HAP-1 (cell line): ENCODE results near the gene RSPH1.

ENCODE experiments used
- DNase-seq, 2 experiments: peaks; one replicate each; pipeline ENCODE4 v3.0.0-alpha.2; 2016 to 2020; ENCODE audit warnings: low spot score in 2 of 2
- H3K27me3 ChIP-seq: fragments of 250-450 bp; sonication (Bioruptor Pico); 2 replicates; pipeline ENCODE4 v1.5.1; 2020; ENCODE audit warnings: low read depth, mild to moderate bottlenecking, moderate library complexity
- H3K36me3 ChIP-seq: fragments of 250-450 bp; sonication (Bioruptor Pico); replicated peaks from 2 replicates; pipeline ENCODE4 v1.5.1; 2020; ENCODE audit warnings: mild to moderate bottlenecking
- H3K4me1 ChIP-seq: fragments of 250-450 bp; sonication (Bioruptor Pico); 2 replicates; pipeline ENCODE4 v1.5.1; 2020; ENCODE audit warnings: mild to moderate bottlenecking
- H3K4me3 ChIP-seq: fragments of 250-450 bp; sonication (Bioruptor Pico); 2 replicates; pipeline ENCODE4 v1.5.1; 2020; ENCODE audit warnings: mild to moderate bottlenecking, moderate library complexity
- H3K9me3 ChIP-seq: fragments of 250-450 bp; sonication (Bioruptor Pico); 2 replicates; pipeline ENCODE4 v1.5.1; 2020; ENCODE audit warnings: mild to moderate bottlenecking, moderate library complexity
- in situ Hi-C: fragments of 300-500 bp; cut with MboI; formaldehyde crosslinking; loops from 3 replicates; pipeline ENCODE4 v1.14.3; 2020; ENCODE audit warnings: low sequenced_read_pairs, inconsistent platforms, mixed read lengths

RSPH1 gene

DNA sequence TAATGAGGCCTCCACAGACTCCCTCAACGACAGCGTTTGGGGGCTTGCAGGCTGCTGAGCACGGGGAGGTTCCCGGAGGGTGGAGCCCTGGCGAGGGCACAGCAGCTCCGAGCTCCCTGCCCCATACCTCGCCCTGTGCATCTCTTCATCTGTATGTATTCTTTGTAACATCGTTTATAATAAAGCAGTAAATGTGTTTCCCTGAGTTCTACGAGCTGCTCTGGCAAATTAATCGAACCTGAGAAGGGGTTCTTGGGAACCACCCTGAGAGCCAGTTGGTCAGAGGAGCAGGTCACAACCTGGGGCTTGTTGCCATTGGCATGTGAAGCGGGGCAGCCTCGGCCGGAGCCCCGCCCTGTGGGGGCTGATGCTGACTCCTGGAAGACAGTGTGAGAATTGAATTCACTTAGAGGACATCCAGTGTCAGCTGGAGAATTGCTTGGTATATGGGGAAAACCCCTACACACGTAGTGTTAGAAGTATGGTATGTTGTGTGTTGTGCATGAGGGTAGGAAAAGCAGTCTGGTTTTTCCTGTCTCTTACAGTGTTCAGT is 29.1 kb upstream of the RSPH1 start:
- H3K4me3 ChIP-seq, result no peak overlapping the region
- no peak for DNase-seq
- in situ Hi-C loops, result no loop called here
- H3K9me3 ChIP-seq, result no peaks in the 10 kb centered on the region
- peaks cover 12% of the 10 kb centered on the region for H3K4me1 ChIP-seq
- no peaks in the 10 kb centered on the region for H3K36me3 ChIP-seq
- no peaks in the 10 kb centered on the region for H3K27me3 ChIP-seq

DNA sequence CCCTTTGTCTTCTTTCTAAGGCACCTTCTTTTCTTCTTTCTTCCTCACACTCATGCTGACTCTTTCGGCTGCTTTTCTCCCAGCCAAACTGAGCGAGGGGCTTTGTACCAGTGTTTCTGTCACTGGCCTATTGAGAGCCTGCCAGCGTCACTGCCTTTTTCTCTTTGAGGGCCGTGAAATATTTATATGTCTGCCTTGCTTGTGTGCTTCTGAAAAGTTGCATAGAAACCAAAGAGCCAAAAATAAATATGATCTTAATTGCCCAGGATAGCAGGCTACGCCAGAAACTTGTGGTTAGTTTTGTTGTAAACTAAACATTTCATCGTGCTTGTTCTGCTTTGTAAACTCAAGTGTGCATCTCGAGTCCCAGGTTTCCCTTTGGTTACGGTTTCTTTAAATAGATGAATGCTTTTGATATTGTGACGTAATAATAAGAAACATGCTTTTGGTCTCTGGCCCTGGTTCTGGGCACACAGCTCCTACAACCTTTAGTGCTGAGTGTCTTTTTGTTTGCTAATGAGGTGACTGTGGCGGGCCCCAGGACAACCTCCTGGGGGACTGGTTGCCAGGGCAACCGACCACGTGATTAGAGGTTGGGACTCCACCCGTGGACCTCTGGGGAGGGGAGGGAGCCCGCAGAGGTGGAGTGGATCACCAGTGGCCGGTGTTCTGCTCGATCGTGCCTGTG is 28.5 kb upstream of the RSPH1 start:
- no peaks in the 10 kb centered on the region for H3K27me3 ChIP-seq
- H3K4me1 ChIP-seq, result peaks cover 12% of the 10 kb centered on the region
- peak; percentile 35 to 73 for DNase-seq
- in situ Hi-C loops, result no loop called here
- no peak overlapping the region for H3K4me3 ChIP-seq
- H3K9me3 ChIP-seq, result no peaks in the 10 kb centered on the region
- no peaks in the 10 kb centered on the region for H3K36me3 ChIP-seq

DNA sequence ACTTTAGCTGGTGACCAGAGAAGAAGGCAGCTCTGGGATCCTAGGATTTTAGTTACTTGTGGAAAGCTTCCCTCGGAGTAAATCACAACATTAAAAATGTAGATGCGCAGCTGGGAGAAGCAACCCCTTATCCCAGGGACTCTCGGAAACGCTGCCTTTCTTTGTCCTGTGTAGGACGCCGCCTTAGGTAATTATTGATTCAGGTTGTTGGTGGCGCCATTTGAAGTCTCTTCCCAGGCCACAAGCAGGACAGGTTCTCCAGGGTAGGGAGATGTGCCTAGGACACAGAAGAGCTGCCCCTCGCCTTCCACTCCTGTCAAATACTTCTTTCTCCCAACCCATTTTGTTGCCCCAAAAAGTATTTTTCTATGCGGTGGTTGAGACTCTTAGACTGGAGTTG is 27.9 kb upstream of the RSPH1 start:
- Histone ChIP-seq H3K4me3 (no peak overlapping the region), H3K4me1 (peaks cover 12% of the 10 kb centered on the region), H3K36me3 (no peaks in the 10 kb centered on the region), H3K9me3 (no peaks in the 10 kb centered on the region), H3K27me3 (no peaks in the 10 kb centered on the region)
- in situ Hi-C loops, result no loop called here
- no peak for DNase-seq

DNA sequence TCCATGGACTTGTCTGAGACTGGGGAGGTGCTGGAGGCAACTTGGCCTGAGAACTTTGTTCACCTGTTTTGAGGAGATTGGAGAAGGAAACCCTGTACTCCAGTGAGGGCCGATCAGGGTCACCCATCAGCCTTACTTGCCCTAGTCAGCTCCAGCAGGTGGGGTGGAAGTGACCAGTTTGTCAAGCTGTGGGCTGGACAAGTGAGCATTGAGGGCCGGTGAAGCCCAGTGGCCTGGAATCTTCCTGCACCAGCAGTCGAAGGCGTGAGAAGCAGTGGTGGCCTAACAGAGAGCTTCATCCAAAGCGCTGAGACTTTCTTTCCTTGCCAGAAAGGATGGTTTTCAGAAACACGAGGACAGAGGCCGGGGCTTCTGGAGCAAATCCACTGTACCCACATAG is 27.2 kb upstream of the RSPH1 start:
- no peak overlapping the region for H3K4me3 ChIP-seq
- H3K36me3 ChIP-seq, result no peaks in the 10 kb centered on the region
- peaks cover 12% of the 10 kb centered on the region for H3K4me1 ChIP-seq
- H3K9me3 ChIP-seq, result no peaks in the 10 kb centered on the region
- no peaks in the 10 kb centered on the region for H3K27me3 ChIP-seq
- in situ Hi-C loops, result no loop called here
- no peak for DNase-seq

DNA sequence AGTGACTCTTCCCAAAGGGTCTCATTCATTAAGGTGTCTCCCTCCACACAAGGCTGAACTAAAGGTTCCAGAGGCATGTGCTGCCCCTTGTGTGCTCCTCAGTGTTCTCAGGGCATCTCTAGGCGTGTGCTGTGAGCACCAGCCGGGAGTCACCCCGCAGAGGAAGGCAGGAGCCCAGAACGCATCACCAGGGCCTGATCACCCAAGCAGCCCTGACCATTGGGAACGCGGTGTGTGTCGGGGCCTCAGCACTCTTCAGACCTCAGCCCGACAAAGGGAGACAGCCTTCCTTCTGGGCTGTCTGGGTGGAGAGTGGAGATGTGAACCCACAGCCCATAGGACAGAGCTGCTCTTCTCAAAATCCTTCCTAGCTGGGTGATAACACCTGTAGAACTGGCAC is 26.7 kb upstream of the RSPH1 start:
- H3K36me3 ChIP-seq, result no peaks in the 10 kb centered on the region
- no peaks in the 10 kb centered on the region for H3K27me3 ChIP-seq
- in situ Hi-C loops, result no loop called here

DNA sequence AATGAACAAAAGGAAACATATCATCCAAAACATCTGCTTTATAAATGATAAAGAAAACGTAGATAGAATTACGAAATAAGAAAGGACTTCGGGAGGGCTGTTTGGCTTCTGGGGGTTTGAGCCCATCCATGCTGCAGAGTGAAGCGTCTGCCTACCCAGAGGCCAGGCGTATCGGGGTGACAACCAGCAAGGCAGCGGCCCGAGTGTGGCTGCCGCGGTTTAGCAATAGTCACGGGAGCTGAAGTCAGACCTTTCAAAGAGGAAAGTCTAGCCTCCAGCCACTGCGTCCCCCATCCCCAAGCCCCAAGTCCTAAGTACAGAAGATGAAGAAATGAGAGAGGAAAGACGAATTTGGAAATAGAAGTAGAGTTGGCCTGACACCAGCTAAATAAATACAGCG is 26.2 kb upstream of the RSPH1 start:
- Histone ChIP-seq H3K36me3 (no peaks in the 10 kb centered on the region), H3K27me3 (no peaks in the 10 kb centered on the region), H3K9me3 (no peaks in the 10 kb centered on the region), H3K4me3 (no peak overlapping the region), H3K4me1 (peaks cover 12% of the 10 kb centered on the region)
- in situ Hi-C loops, result no loop called here
- DNase-seq, result no peak

More for the DNA sequence above, 26.7 kb upstream of the RSPH1 start:
- no peak for DNase-seq
- Histone ChIP-seq H3K4me1 (peaks cover 12% of the 10 kb centered on the region), H3K4me3 (no peak overlapping the region), H3K9me3 (no peaks in the 10 kb centered on the region)

DNA sequence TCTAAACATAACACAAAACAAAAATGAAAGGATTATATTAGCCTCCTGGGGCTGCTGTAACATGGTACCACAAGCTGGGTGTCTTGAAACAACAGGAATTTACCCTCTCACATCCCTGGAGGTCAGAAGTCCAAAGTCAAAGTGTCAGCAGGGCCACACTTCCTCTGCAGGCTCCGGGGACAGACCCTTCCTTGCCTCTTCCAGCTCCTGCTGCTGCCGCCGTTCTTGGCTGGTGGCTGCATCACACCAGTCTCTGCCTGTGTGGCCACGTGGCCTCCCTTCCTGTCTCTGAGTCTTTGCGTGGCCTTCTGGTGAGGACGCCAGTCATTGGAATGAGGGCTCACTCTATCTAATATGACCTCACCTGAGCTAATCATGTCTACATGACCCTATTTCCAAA is 25.8 kb upstream of the RSPH1 start:
- in situ Hi-C loops, result no loop called here
- Histone ChIP-seq H3K9me3 (no peaks in the 10 kb centered on the region), H3K4me3 (no peak overlapping the region), H3K27me3 (no peaks in the 10 kb centered on the region), H3K36me3 (no peaks in the 10 kb centered on the region), H3K4me1 (peaks cover 12% of the 10 kb centered on the region)
- no peak for DNase-seq

DNA sequence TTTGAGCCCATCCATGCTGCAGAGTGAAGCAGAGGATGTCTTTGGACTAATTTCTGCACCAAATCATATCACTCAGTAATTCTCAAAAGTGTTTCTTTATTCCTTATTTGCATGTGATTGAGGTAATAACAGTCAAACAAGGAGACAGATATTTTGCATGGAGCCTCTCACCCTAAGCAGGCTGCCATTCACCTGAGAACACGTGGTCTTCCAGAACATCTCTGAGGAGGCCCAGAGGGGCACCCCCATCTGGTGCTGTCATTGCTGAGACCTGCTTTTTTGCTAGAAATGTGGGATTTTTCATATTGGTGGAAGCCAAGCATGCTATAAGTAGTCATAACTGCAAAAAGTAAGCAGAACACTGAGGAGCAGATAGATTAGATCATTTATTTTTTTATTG is 25.4 kb upstream of the RSPH1 start:
- in situ Hi-C loops, result no loop called here

DNA sequence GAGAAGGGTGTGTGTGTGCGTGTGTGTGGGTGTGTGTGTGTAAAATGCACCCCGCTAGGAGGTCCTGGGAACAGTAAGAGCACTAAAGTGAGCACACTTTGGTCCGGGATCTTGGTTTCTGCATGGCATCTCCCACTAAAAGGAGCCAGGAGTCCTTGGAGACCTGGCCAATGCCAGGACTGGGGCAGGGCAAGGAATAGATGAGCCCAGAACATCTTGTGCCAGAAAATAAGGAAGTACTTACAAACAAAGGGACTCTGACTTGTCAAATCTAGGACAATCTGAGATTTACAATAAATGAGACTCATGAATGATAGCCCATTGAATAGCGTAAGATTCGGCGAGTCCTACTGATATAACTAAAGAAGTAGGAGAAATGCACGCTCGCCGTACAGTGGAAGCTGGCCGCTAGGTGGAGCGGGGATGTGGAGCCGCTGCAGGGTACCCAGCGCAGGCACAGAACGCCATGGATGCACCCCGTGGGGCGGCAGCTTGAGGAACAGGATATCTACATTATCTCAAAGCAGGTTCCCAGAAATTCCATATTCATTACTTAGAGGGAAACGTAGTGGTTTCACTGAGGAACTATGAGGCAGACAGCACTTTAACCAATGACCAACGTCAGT is 24.7 kb upstream of the RSPH1 start:
- DNase-seq, result no peak
- in situ Hi-C loops, result no loop called here
- H3K4me1 ChIP-seq, result peaks cover 12% of the 10 kb centered on the region

More for the DNA sequence above, 25.4 kb upstream of the RSPH1 start:
- DNase-seq, result no peak
- Histone ChIP-seq H3K4me3 (no peak overlapping the region), H3K9me3 (no peaks in the 10 kb centered on the region), H3K4me1 (peaks cover 12% of the 10 kb centered on the region), H3K27me3 (no peaks in the 10 kb centered on the region), H3K36me3 (no peaks in the 10 kb centered on the region)

DNA sequence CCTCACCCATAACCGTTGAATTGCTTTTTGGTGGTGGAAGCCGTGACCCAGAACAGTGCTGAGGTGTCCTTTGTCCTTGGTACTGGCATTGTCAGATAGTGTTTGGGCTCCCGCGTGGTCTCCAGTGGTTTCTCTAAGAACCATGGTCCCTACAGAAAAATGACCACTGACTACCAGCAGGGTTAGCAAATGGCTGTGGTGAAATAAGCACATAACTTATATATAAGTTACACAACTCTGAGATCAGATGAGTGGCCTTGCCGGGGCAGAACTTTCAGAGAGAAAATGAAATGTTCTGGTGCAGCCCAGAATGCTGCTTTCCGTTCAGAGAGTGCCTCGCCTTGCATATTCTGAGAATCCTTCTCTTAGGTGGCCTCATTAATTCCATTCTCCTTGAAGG is 22.6 kb upstream of the RSPH1 start:
- Histone ChIP-seq H3K27me3 (no peaks in the 10 kb centered on the region), H3K36me3 (no peaks in the 10 kb centered on the region), H3K4me1 (no peaks in the 10 kb centered on the region; the same call in 1 of the 2 replicates), H3K4me3 (no peak overlapping the region), H3K9me3 (no peaks in the 10 kb centered on the region)
- DNase-seq, result no peak
- in situ Hi-C loops, result no loop called here

More for the DNA sequence above, 24.7 kb upstream of the RSPH1 start:
- Histone ChIP-seq H3K27me3 (no peaks in the 10 kb centered on the region), H3K36me3 (no peaks in the 10 kb centered on the region), H3K4me3 (no peak overlapping the region), H3K9me3 (no peaks in the 10 kb centered on the region)

DNA sequence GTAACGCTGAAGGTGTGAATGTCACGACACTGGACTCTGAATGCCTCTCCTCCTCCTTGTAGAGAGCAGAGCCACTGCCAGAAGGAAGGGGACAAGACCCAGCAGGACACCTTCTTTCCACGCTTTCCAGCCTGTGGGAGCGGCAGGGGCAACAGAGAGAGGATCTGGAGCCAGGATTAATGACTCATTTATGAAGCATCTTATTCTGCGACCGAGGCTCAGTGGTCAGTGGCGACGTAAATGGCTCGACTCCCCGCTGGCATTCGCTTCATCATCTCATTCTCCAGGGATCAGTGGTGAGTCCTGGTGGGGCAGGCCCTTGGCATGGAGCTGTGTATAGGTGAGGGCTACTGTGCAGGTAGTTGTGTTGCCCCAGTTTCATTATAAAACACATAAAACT is 22.2 kb upstream of the RSPH1 start:
- no peaks in the 10 kb centered on the region for H3K9me3 ChIP-seq
- no peaks in the 10 kb centered on the region; the same call in 1 of the 2 replicates for H3K4me1 ChIP-seq
- H3K4me3 ChIP-seq, result no peak overlapping the region
- no peak for DNase-seq
- no peaks in the 10 kb centered on the region for H3K27me3 ChIP-seq
- in situ Hi-C loops, result no loop called here
- H3K36me3 ChIP-seq, result no peaks in the 10 kb centered on the region

DNA sequence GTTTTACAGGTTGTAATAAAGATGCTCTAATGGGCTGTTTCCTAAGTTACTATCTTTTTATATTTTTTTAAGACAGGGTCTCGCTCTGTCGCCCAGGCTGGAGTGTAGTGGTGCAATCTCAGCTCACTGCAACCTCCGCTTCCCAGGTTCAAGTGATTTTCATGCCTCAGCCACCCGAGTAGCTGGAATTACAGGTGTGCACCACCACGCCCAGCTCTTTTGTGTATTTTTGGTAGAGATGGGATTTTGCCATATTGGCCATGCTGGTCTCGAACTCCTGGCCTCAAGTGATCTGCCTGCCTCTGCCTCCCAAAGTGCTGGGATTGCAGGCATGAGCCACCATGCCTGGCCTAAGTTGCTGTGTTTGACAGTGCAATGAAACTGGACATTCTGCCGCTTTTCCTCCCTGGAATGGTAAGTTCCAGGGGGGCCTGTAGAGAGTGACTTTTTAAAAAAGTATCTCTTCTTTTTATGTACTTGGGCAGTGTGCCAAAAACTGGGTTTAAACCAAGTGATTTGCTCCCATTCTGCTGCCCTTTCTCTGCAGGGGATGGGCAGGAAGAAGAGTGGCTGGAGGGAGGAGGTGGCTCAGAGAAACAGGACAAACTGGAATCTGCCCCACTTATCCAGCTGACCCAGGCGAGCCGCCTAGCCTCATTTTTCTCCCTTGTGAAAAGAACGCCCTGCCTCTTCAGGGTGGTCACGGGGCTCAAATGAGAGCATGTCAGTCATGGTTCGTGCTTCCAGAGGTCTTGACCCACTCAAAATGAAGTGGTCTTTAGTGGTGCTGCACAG is 19.9 kb upstream of the RSPH1 start:
- Histone ChIP-seq H3K4me1 (no peaks in the 10 kb centered on the region; the same call in 1 of the 2 replicates), H3K4me3 (no peak overlapping the region), H3K27me3 (no peaks in the 10 kb centered on the region), H3K36me3 (no peaks in the 10 kb centered on the region), H3K9me3 (no peaks in the 10 kb centered on the region)
- in situ Hi-C loops, result no loop called here
- no peak for DNase-seq

DNA sequence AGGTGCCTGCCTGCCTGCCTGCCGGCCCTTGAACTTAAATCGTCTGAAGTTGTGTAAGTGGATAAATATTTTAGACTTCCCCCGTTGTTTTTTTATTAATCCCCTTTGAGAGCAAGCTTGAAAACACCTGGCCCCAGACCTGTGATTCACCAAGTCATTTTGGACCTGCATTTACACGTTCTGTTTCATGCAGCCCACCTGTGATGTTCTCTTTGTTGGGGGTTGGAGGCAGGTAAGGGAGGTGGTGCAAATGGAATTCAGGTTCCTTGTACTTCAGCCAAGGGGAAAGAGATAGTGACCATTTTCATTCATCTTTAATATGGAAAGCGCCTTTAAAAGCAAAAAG is 18.8 kb upstream of the RSPH1 start:
- Histone ChIP-seq H3K4me1 (no peaks in the 10 kb centered on the region; the same call in 1 of the 2 replicates), H3K4me3 (peak overlapping the region; percentile 54), H3K27me3 (no peaks in the 10 kb centered on the region), H3K36me3 (no peaks in the 10 kb centered on the region), H3K9me3 (no peaks in the 10 kb centered on the region)
- no peak for DNase-seq
- in situ Hi-C loops, result no loop called here
